WI38 (cell line): ENCODE results near the gene SLC25A6.

Experiments used
- H3K4me3 ChIP-seq: 2 replicates; pipeline ENCODE4 v1.5.1; 2011; ENCODE audit warnings: low read depth, mild to moderate bottlenecking, control low read depth, low read length
- CTCF ChIP-seq: IDR thresholded peaks from 2 replicates; pipeline ENCODE4 v1.5.1; 2012; ENCODE audit warnings: low read depth, mild to moderate bottlenecking, control low read depth, low read length

Gene SLC25A6

GRCh38 chrX:1392376-1393068 lies 609 bp upstream of the SLC25A6 start:
- H3K4me3 ChIP-seq, result peak overlapping the region; percentile 83
- TF ChIP-seq CTCF, result no peak

GRCh38 chrX:1391370-1391706 lies 575 bp downstream of the SLC25A6 start:
- H3K4me3 ChIP-seq, result peak overlapping the region; percentile 83
- TF ChIP-seq CTCF, result no peak

- TF ChIP-seq CTCF, result no peak
- peak overlapping the region; percentile 83 for H3K4me3 ChIP-seq
Observed at GRCh38 chrX:1390621-1391369, 1.1 kb downstream of the SLC25A6 start.

- H3K4me3 ChIP-seq, result no peak overlapping the region
- TF ChIP-seq CTCF, result no peak
Observed at GRCh38 chrX:1389993-1390285, 2.0 kb downstream of the SLC25A6 start.

- no peak overlapping the region for H3K4me3 ChIP-seq
- no peak for TF ChIP-seq CTCF
Observed at GRCh38 chrX:1389181-1389992, 2.5 kb downstream of the SLC25A6 start.

- TF ChIP-seq CTCF, result no peak
- no peak overlapping the region for H3K4me3 ChIP-seq
Observed at GRCh38 chrX:1388651-1389050, 3.3 kb downstream of the SLC25A6 start.
